Right cardiac atrium (tissue), 5 donors: Measurements from ENCODE around the gene ZNF586. TPM values are rescaled to one million over a fixed set of nuclear protein-coding genes. Genes with fewer than 3 reads are reported as not detected.

Source experiments
- ATAC-seq, 2 donors: fragments of 200-7000 bp; cut with Tn5 transposase; one replicate each; pipeline versions ENCODE4 v1.8.0 to v1.9.1; 2020; ENCODE audit warnings: moderate library complexity in 2 of 2, mild to moderate bottlenecking in 1 of 2
- DNase-seq, 3 donors: peaks; one replicate each; pipeline ENCODE4 v3.0.0-alpha.2; 2020
- H3K27ac ChIP-seq: one replicate; pipeline ENCODE4 v1.5.1; 2013; ENCODE audit warnings: mild to moderate bottlenecking, low read length, control low read depth, moderate library complexity
- H3K27me3 ChIP-seq: one replicate; pipeline ENCODE4 v1.6.1; 2013; ENCODE audit not compliant: control insufficient read depth, insufficient read depth
- H3K4me1 ChIP-seq: one replicate; pipeline ENCODE4 v1.6.1; 2013; ENCODE audit warnings: low read length; ENCODE audit not compliant: control insufficient read depth, insufficient read depth
- H3K4me3 ChIP-seq: one replicate; pipeline ENCODE4 v1.5.1; 2013; ENCODE audit warnings: low read length, control low read depth
- H3K9me3 ChIP-seq: one replicate; pipeline ENCODE4 v1.6.1; 2013; ENCODE audit warnings: low read length; ENCODE audit not compliant: control insufficient read depth
- WGBS: extraction: QIAGEN DNeasy Blood & Tissue Kit; methylation state at CpG from one replicate; pipeline ENCODE4 v1.1.7; 2013; 5-methylcytosine and 5-hydroxymethylcytosine counted together
- intact Hi-C, 4 donors: fragments of 100-400 bp; cut with DNase I; formaldehyde crosslinking; loops; one replicate each; pipeline versions ENCODE4 v1.11.0 to v1.14.0; 2022 to 2023
- polyA plus RNA-seq: library from polyadenylated mRNA; stranded (reverse); fragments of 200-250 nt; gene quantifications from one replicate; pipeline ENCODE4 v1.2.3, GENCODE V29; 2013
- total RNA-seq, 4 donors: library from RNA; stranded (reverse); fragmentation: NEBNext Ultra II Directional; extraction: Animal tissue kit (Norgen Biotek cat#: 25700); gene quantifications; one replicate each; pipeline ENCODE4 v1.2.1, GENCODE V29; 2021
- donor health status: healthy with polysubstance abuse.
- donor health status: DM: no; HTN: yes; CAD: no.
- donor health status: DM: no; HTN: no; CAD: no.
- donor health status: DM: no; HTN: yes; CAD: no; lungs with severe emphysema.
- donor health status: DM: yes; HTN: yes; CAD: no.

Gene ZNF586
- total and polyA plus RNA-seq, 5 donors, result 7.1 to 11.7 (median 11.2) TPM

DNA sequence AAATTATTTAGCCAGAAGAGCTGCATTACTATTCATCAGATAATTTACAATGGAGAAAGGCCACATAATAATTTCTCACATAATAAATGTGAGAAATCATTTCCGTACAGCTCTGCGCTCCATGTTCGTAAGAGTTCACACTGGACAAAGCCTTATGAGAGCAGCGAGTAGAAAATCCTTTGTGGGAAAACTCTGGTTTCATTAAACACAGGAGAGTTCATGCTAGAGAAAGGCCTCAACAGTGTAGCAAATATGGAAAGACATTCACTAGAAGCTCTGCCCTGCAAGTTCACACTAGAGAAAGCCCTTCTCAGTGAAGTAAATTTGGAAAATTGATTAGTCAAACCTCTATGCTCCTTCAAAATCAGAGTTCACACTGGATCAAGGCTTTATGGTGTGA is 14.4 kb upstream of the ZNF586 start:
- WGBS, result 86% methylated on average over 4 of the region's 4 CpGs
- H3K9me3 ChIP-seq, result peaks cover 25% of the 10 kb centered on the region
- ATAC-seq (no peak), DNase-seq (no peak)
- H3K27ac ChIP-seq, result no peak overlapping the region
- no peaks in the 10 kb centered on the region for H3K4me1 ChIP-seq
- H3K27me3 ChIP-seq, result no peaks in the 10 kb centered on the region
- H3K4me3 ChIP-seq, result no peak overlapping the region
- intact Hi-C loops, result no loop called here

DNA sequence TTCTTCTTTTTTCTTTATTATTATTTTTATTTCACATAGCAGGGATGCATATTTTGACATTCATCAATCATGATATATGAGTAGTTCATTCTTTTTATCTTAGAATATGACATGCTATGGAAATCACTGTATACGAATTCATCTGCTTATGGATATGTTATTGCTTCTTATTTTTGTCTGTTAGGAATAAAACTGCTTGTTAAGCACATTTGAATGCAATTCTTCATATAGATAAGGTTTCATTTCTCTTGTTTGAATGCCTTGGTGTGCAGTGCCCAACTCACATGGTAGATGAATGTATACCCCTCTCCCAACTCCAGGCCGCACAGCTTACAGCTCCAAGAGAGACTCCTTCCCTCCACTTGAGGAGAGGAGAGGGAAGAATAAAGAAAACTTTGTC is 11.5 kb upstream of the ZNF586 start:
- ATAC-seq (no peak), DNase-seq (no peak)
- H3K27ac ChIP-seq, result no peak overlapping the region
- H3K27me3 ChIP-seq, result no peaks in the 10 kb centered on the region
- intact Hi-C loops, result no loop called here
- peaks cover 11% of the 10 kb centered on the region for H3K9me3 ChIP-seq
- no peaks in the 10 kb centered on the region for H3K4me1 ChIP-seq
- WGBS, result 92% methylated on average over 2 of the region's 2 CpGs
- H3K4me3 ChIP-seq, result no peak overlapping the region

DNA sequence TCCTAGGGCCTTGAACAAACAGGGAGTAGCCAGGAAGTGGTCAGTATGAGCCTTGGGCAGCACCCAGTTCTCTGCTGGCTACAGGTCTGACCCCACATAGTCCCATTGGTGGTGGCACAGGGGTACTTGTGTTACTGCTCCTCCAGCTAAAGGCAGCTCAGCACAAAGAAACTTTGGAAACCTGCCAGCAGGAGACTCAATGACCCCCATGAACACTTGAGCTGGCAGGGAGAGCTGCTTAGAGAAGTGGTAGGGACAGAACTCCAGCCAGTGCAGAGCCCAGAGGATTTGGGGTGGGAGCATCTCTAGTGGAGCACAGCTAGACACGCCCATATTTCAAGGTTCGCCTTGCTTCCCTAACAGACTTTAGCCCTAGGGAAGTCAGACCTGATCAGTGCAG is 10.4 kb upstream of the ZNF586 start:
- Histone ChIP-seq H3K27ac (no peak overlapping the region), H3K4me1 (no peaks in the 10 kb centered on the region), H3K27me3 (no peaks in the 10 kb centered on the region), H3K4me3 (no peak overlapping the region), H3K9me3 (peaks cover 4% of the 10 kb centered on the region)
- ATAC-seq, result peak in 1 of 2 donors; percentile 38
- intact Hi-C loops, result no loop called here
- DNase-seq, result no peak
- 97% methylated on average over 2 of the region's 2 CpGs for WGBS

DNA sequence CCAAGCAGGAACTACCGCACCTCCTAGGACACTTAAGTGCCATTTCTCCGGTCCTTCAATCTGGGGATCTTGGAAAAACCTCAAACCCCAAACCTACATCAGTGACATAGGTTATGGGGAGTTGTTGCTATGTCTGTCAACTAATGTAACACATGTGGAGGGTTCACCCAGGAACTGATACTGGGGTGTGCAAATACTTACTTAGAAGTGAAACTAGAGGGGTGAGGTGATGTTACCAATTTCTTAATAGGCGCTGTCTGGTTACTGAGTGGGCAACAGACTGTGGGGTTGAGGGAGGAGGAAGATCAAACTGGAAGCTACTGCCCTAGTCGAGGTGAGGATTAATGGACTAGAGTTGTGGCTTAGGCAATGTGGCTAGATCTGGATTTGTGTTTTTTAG is 1.9 kb downstream of the ZNF586 start:
- intact Hi-C loops, result no loop called here
- 93% methylated on average over 4 of the region's 4 CpGs for WGBS
- ATAC-seq (no peak), DNase-seq (no peak)
- no peaks in the 10 kb centered on the region for H3K9me3 ChIP-seq
- peaks cover 6% of the 10 kb centered on the region for H3K4me1 ChIP-seq
- H3K27me3 ChIP-seq, result no peaks in the 10 kb centered on the region
- H3K4me3 ChIP-seq, result no peak overlapping the region
- no peak overlapping the region for H3K27ac ChIP-seq

DNA sequence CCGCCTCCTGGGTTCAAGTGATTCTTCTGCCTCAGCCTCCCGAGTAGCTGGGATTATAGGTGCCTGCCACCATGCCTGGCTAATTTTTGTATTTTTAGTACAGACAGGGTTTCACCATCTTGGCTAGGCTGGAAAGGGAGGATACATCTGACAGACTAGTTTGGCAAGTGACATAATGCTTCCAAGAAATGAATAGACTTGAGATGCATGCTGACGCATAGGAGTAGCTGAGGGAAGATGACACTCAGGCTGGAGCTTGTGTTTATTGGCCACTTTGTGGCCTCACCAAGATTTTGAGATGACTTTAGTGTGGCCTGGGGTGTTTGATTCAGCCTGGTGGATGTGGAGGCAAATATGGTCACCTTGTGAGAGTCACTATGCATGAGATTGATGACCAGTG is 4.0 kb downstream of the ZNF586 start:
- no peak overlapping the region for H3K4me3 ChIP-seq
- no peaks in the 10 kb centered on the region for H3K27me3 ChIP-seq
- intact Hi-C loops, result no loop called here
- ATAC-seq (no peak), DNase-seq (no peak)
- peaks cover 6% of the 10 kb centered on the region for H3K4me1 ChIP-seq
- WGBS, result 98% methylated on average over 3 of the region's 3 CpGs
- no peak overlapping the region for H3K27ac ChIP-seq
- H3K9me3 ChIP-seq, result peaks cover 4% of the 10 kb centered on the region

DNA sequence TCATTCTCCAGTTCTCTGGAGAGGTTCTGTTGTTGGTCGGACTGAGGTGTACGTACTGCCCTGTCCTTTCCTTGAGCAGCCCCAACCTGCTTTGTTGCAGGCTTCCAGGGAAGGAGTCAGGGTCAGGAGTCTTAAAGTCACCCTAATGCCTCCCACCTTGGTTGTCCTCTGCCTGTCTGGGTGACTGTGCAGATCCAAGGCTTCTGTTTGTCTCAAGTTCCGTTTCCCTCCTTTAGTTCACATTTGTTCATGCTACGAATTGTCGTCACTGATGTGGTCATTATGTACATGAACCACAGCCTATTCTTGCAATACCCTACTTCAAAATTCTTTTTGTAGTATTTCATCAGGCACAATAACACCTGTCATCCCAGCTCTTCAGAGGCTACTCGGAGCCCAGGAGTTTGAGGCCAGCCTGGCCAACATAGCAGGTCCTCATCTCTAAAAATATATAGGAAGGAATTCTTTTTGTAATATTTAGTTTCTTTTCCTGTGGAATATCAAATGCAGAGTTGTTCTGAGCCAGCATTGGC is 7.4 kb downstream of the ZNF586 start:
- Histone ChIP-seq H3K9me3 (peaks cover 7% of the 10 kb centered on the region), H3K4me3 (no peak overlapping the region), H3K27me3 (no peaks in the 10 kb centered on the region), H3K27ac (no peak overlapping the region), H3K4me1 (no peaks in the 10 kb centered on the region)
- 91% methylated on average over 6 of the region's 6 CpGs for WGBS
- intact Hi-C loops, result no loop called here
- ATAC-seq, result no peak
- no peak for DNase-seq

DNA sequence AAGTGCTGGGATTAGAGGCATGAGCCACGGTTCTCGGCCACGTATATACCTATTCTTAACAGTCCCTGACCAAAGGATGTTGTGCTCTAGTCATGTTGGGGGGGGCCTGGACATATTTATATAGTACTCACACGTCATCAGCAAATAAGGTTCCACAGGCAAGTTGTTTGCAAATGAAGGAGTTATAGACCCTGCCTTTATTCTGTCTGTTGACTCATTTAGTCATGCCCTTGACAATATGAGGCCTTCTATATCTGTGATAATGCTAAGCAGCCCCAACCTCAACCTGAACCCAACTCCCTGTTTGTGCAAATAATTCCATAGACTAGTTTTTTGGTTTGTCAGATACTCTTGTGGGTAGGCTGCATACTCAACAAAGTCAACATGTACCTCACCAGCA is 8.9 kb downstream of the ZNF586 start:
- H3K4me3 ChIP-seq, result no peak overlapping the region
- no peaks in the 10 kb centered on the region for H3K4me1 ChIP-seq
- no peak overlapping the region for H3K27ac ChIP-seq
- intact Hi-C loops, result no loop called here
- no peak for DNase-seq
- H3K9me3 ChIP-seq, result peaks cover 7% of the 10 kb centered on the region
- ATAC-seq, result no peak
- no peaks in the 10 kb centered on the region for H3K27me3 ChIP-seq
- WGBS, result 98% methylated on average over 4 of the region's 4 CpGs

DNA sequence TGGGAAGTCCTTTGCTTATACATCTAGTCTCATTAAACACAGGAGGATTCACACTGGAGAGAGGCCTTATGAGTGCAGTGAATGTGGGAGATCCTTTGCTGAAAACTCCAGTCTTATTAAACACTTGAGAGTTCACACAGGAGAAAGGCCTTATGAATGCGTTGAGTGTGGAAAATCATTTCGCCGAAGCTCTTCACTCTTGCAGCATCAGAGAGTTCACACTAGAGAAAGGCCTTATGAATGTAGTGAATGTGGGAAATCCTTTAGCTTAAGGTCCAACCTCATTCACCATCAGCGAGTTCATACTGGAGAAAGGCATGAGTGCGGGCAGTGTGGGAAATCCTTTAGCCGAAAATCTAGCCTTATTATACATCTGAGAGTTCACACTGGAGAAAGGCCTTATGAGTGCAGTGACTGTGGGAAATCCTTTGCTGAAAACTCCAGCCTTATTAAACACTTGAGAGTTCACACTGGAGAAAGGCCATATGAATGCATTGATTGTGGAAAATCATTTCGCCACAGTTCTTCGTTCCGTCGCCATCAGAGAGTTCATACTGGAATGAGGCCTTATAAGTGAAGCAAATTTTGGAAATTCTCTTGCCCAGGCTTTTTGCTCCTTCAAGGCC is 9.9 kb downstream of the ZNF586 start:
- ATAC-seq (no peak), DNase-seq (no peak)
- Histone ChIP-seq H3K4me3 (no peak overlapping the region), H3K9me3 (peaks cover 7% of the 10 kb centered on the region), H3K4me1 (no peaks in the 10 kb centered on the region), H3K27me3 (no peaks in the 10 kb centered on the region), H3K27ac (no peak overlapping the region)
- WGBS, result 98% methylated on average over 10 of the region's 10 CpGs
- intact Hi-C loops, result no loop called here

DNA sequence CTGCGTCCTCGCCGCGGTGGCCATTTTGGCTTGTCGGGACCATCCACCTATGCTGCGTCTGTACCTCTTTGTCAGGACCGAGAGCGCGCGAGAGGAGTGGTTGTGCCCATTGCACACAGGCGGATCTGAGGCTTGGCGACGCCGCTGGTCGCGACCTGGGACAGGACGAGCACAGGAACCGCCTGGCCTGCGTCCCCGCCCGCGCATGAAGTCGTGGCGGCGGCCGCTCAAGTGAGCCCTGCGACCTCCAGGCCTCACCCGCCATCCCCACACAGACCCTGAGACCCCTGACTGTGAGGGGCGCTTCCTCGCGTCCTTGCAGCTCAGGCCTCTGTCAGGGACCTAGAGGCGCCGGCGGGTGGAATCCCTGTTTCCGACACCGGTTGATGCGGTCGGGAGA is 16.8 kb downstream of the ZNF586 start:
- ATAC-seq, result peak; percentile 34 to 41
- 93% methylated on average over 38 of the region's 38 CpGs for WGBS
- peaks cover 2% of the 10 kb centered on the region for H3K9me3 ChIP-seq

DNA sequence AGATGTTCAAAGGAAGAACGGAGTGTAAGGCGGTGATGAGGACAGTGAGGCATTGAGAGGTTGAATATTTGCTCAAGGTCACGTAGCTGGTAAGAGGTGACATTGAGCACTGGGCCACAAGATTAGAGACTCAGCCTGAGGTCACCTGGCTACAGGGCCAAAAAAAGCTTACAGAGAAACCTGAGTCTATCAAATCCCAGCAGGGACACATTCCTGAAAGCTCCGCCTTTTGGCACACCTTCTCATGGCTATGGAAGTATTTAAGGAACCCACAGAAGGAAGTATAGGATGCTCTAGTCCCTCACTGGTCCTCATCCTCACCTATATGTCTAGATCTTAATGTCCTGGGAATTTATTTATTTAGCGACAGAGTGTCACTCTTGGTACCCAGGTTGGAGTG is 17.4 kb downstream of the ZNF586 start:
- Histone ChIP-seq H3K9me3 (peaks cover 2% of the 10 kb centered on the region), H3K27ac (no peak overlapping the region), H3K4me3 (no peak overlapping the region), H3K4me1 (no peaks in the 10 kb centered on the region), H3K27me3 (no peaks in the 10 kb centered on the region)
- DNase-seq, result no peak
- intact Hi-C loops, result loop anchor here in 1 of 4 donors (5.0 kb wide), 1 partner anchor 395 kb away; the partner anchor contains the start of gene ZNF274
- 96% methylated on average over 5 of the region's 5 CpGs for WGBS
- peak in 1 of 2 donors; percentile 10 for ATAC-seq

More for the DNA sequence above, 16.8 kb downstream of the ZNF586 start:
- no peak overlapping the region for H3K27ac ChIP-seq
- intact Hi-C loops, result loop anchor here in 1 of 4 donors (5.0 kb wide), 1 partner anchor 396 kb away; the partner anchor contains the start of gene ZNF274
- no peak overlapping the region for H3K4me3 ChIP-seq
- DNase-seq, result peak in 2 of 3 donors; percentile 53 to 58
- no peaks in the 10 kb centered on the region for H3K27me3 ChIP-seq
- H3K4me1 ChIP-seq, result no peaks in the 10 kb centered on the region

DNA sequence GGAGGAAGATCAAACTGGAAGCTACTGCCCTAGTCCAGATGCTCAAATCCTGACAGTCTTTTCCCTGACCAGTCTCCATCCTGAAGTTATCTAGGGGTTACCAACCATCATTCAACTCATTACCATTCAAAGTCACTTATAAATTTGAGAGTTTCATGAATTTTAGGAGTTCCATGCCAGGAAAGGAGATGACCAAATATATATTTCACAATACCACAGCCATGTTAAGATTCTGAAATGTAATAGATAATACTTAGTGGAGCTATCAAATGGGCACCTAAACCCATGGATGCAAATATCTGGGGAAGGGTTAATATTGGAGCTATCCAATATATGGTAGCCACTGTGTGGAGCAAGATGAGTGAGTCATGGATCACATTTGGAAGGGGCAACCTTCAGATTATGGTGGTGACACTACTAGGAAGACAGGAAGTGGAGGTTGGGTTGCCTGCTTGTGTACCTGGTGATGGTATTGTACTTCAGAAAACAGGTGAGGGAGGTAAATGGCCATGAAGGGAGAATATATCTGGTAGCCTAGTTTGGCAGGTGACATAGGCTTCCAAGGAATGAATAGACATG is 18.7 kb downstream of the ZNF586 start:
- H3K27me3 ChIP-seq, result no peaks in the 10 kb centered on the region
- intact Hi-C loops, result loop anchor here in 1 of 4 donors (5.0 kb wide), 1 partner anchor 394 kb away; the partner anchor contains the start of gene ZNF274
- H3K4me3 ChIP-seq, result no peak overlapping the region
- H3K27ac ChIP-seq, result no peak overlapping the region
- H3K9me3 ChIP-seq, result peaks cover 2% of the 10 kb centered on the region
- H3K4me1 ChIP-seq, result no peaks in the 10 kb centered on the region
- DNase-seq (no peak), ATAC-seq (no peak)
